Neural cell (in vitro differentiated cells): ENCODE results near the gene SLC5A5. TPM values are rescaled to one million over a fixed set of nuclear protein-coding genes. Genes with fewer than 3 reads are reported as not detected.

ENCODE experiments used
- H2AFZ ChIP-seq: fragments of 200-600, 300-800 bp; sonication (generic), shearing (Covaris generic); 2 replicates; pipeline ENCODE4 v1.6.0; 2014; ENCODE audit warnings: low read depth, mild to moderate bottlenecking, antibody characterized with exemption, low read length, moderate library complexity
- H3F3A ChIP-seq: fragments of 200-600 bp; shearing (Covaris generic); 2 replicates; pipeline ENCODE4 v1.6.1; 2016; ENCODE audit warnings: mild to moderate bottlenecking, moderate library complexity, mixed read lengths, antibody characterized with exemption, low read length; ENCODE audit not compliant: insufficient read depth, poor library complexity, severe bottlenecking
- H3K27ac ChIP-seq: fragments of 200-600, 300-800 bp; sonication (generic), shearing (Covaris generic); 2 replicates; pipeline ENCODE4 v1.5.1; 2014; ENCODE audit warnings: mild to moderate bottlenecking, low read length, moderate library complexity
- H3K27me3 ChIP-seq: fragments of 300-800, 200-600 bp; sonication (generic), shearing (Covaris generic); 2 replicates; pipeline ENCODE4 v1.6.0; 2014; ENCODE audit warnings: mild to moderate bottlenecking, low read depth, low read length, moderate library complexity; ENCODE audit not compliant: insufficient read depth
- H3K36me3 ChIP-seq: fragments of 300-800, 200-600 bp; sonication (generic), shearing (Covaris generic); 2 replicates; pipeline ENCODE4 v1.5.1; 2014; ENCODE audit warnings: mild to moderate bottlenecking, antibody characterized with exemption, low read length, moderate library complexity; ENCODE audit not compliant: insufficient read depth
- H3K4me2 ChIP-seq: fragments of 300-800, 200-600 bp; sonication (generic), shearing (Covaris generic); 2 replicates; pipeline ENCODE4 v1.6.0; 2014; ENCODE audit warnings: mild to moderate bottlenecking, low read length
- H3K4me3 ChIP-seq: fragments of 300-800, 200-600 bp; sonication (generic), shearing (Covaris generic); 2 replicates; pipeline ENCODE4 v1.5.1; 2014; ENCODE audit warnings: mild to moderate bottlenecking, low read length, moderate library complexity
- H3K79me2 ChIP-seq: fragments of 200-600 bp; shearing (Covaris generic); replicated peaks from 2 replicates; pipeline ENCODE4 v1.6.0; 2014; ENCODE audit warnings: mild to moderate bottlenecking, low read length, moderate library complexity; ENCODE audit not compliant: insufficient read depth
- H3K9ac ChIP-seq: fragments of 300-800, 200-600 bp; sonication (generic), shearing (Covaris generic); 2 replicates; pipeline ENCODE4 v1.6.1; 2016; ENCODE audit warnings: mild to moderate bottlenecking, low read length, mixed read lengths
- H3K9me2 ChIP-seq: fragments of 200-600 bp; shearing (Covaris generic); 2 replicates; pipeline ENCODE4 v1.6.1; 2016; ENCODE audit warnings: mild to moderate bottlenecking, low read length, mixed read lengths; ENCODE audit not compliant: insufficient read depth
- H3K9me3 ChIP-seq: fragments of 200-600, 300-800 bp; sonication (generic), shearing (Covaris generic); 2 replicates; pipeline ENCODE4 v1.6.1; 2016; ENCODE audit warnings: mild to moderate bottlenecking, mixed run types, low read length, moderate library complexity, mixed read lengths
- H4K20me1 ChIP-seq: fragments of 200-600 bp; shearing (Covaris generic); 2 replicates; pipeline ENCODE4 v1.6.1; 2016; ENCODE audit warnings: mild to moderate bottlenecking, mixed run types; ENCODE audit not compliant: insufficient read depth
- EP300 ChIP-seq: fragments of 450-650 bp; conservative IDR thresholded peaks from 2 replicates; pipeline ENCODE4 v1.6.1; 2014; ENCODE audit warnings: antibody characterized with exemption, mild to moderate bottlenecking, moderate library complexity; ENCODE audit not compliant: poor library complexity, severe bottlenecking
- EZH2 ChIP-seq: fragments of 200-600, 300-800 bp; shearing (Covaris generic), sonication (generic); IDR thresholded peaks from 2 replicates; pipeline ENCODE4 v1.6.1; 2014; ENCODE audit warnings: antibody characterized with exemption, low read length, borderline replicate concordance, mild to moderate bottlenecking; ENCODE audit not compliant: insufficient read depth, poor library complexity, severe bottlenecking
- MXI1 ChIP-seq: fragments of 450-650 bp; conservative IDR thresholded peaks from 2 replicates; pipeline ENCODE4 v1.6.1; 2014; ENCODE audit warnings: antibody characterized with exemption, mild to moderate bottlenecking; ENCODE audit not compliant: poor library complexity, severe bottlenecking
- POLR2AphosphoS5 ChIP-seq: IDR thresholded peaks from 2 replicates; pipeline ENCODE4 v1.6.1; 2012
- RAD21 ChIP-seq: fragments of 450-650 bp; conservative IDR thresholded peaks from 2 replicates; pipeline ENCODE4 v1.6.1; 2014; ENCODE audit warnings: antibody characterized with exemption, mild to moderate bottlenecking, moderate library complexity
- SMC3 ChIP-seq: fragments of 450-650 bp; conservative IDR thresholded peaks from 2 replicates; pipeline ENCODE4 v1.6.1; 2014; ENCODE audit warnings: antibody characterized with exemption, mild to moderate bottlenecking, moderate library complexity; ENCODE audit not compliant: poor library complexity
- TAF1 ChIP-seq: IDR thresholded peaks from 2 replicates; pipeline ENCODE4 v1.6.1; 2012; ENCODE audit warnings: low read depth
- polyA plus RNA-seq: library from polyadenylated mRNA; depleted of rRNA; stranded (reverse); fragments of >200 nt; gene quantifications from 2 replicates; pipeline ENCODE4 v1.2.3, GENCODE V29; 2014
- TF ChIP-seq, protein P1 (sequence below): fragments of 450-650 bp; IDR thresholded peaks from 2 replicates; pipeline ENCODE4 v1.5.1; 2014; ENCODE audit warnings: antibody characterized with exemption, mild to moderate bottlenecking, moderate library complexity; ENCODE audit not compliant: poor library complexity, severe bottlenecking
- TF ChIP-seq, protein P2 (sequence below): IDR thresholded peaks from 2 replicates; pipeline ENCODE4 v1.6.1; 2012; ENCODE audit warnings: borderline replicate concordance

The SLC5A5 gene
- polyA plus RNA-seq, 1 donor from 2014 or later = not detected

DNA sequence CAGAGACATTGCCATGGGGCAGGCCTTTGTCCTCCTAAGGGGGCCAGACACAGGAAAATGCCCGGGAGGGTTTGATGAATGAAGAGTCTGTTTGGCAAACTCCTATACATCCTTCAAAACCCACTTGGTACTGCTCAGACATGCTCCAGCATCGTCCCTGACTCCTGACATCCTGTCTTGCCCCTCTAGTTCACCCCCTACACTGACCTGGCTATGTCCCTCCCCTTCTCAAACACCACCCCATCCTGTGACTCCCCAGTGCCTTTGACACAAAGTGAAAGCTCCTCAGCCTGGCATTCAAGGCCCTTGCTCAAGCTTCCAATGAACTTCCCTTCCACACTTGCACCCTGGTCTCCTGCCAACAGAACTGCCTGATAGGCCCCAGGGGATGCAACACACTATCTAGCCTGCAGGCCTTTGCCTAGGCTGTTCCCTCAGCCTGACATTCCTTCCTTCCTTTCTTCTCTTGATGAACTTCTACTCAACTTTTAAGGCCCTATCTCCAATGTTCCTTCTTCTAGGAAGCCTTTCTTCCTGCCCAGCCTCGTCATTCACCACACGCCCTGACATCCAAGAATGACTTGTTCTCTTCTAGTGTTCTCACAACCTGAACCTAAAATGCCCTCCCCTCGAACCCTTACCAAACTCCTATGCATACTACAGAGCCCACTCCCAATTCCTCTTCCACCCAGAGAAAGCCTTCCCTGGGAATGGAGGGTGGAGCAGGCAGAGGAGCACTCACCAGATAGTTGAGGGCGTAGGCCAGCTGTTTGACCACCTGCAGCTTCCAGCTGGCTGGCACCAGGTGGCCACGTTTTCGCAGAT is 36.4 kb upstream of the SLC5A5 start:
- no peaks in the 10 kb centered on the region for H3K27me3 ChIP-seq
- H3K79me2 ChIP-seq = no peaks in the 10 kb centered on the region
- H3K36me3 ChIP-seq = no peaks in the 10 kb centered on the region
- no peak overlapping the region for H2AFZ ChIP-seq
- no peaks in the 10 kb centered on the region for H4K20me1 ChIP-seq
- no peak overlapping the region for H3K27ac ChIP-seq
- H3K9me2 ChIP-seq = no peaks in the 10 kb centered on the region
- H3K4me2 ChIP-seq = no peak overlapping the region
- H3K4me3 ChIP-seq = no peak overlapping the region
- H3F3A ChIP-seq = no peaks in the 10 kb centered on the region
- TF ChIP-seq POLR2AphosphoS5 = no peak
- no peak for TF ChIP-seq SMC3
- no peak for TF ChIP-seq EP300
- TF ChIP-seq MXI1 = no peak
- TF ChIP-seq, protein P1, sequence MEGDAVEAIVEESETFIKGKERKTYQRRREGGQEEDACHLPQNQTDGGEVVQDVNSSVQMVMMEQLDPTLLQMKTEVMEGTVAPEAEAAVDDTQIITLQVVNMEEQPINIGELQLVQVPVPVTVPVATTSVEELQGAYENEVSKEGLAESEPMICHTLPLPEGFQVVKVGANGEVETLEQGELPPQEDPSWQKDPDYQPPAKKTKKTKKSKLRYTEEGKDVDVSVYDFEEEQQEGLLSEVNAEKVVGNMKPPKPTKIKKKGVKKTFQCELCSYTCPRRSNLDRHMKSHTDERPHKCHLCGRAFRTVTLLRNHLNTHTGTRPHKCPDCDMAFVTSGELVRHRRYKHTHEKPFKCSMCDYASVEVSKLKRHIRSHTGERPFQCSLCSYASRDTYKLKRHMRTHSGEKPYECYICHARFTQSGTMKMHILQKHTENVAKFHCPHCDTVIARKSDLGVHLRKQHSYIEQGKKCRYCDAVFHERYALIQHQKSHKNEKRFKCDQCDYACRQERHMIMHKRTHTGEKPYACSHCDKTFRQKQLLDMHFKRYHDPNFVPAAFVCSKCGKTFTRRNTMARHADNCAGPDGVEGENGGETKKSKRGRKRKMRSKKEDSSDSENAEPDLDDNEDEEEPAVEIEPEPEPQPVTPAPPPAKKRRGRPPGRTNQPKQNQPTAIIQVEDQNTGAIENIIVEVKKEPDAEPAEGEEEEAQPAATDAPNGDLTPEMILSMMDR = no peak
- no peak for TF ChIP-seq RAD21
- TF ChIP-seq, protein P2, sequence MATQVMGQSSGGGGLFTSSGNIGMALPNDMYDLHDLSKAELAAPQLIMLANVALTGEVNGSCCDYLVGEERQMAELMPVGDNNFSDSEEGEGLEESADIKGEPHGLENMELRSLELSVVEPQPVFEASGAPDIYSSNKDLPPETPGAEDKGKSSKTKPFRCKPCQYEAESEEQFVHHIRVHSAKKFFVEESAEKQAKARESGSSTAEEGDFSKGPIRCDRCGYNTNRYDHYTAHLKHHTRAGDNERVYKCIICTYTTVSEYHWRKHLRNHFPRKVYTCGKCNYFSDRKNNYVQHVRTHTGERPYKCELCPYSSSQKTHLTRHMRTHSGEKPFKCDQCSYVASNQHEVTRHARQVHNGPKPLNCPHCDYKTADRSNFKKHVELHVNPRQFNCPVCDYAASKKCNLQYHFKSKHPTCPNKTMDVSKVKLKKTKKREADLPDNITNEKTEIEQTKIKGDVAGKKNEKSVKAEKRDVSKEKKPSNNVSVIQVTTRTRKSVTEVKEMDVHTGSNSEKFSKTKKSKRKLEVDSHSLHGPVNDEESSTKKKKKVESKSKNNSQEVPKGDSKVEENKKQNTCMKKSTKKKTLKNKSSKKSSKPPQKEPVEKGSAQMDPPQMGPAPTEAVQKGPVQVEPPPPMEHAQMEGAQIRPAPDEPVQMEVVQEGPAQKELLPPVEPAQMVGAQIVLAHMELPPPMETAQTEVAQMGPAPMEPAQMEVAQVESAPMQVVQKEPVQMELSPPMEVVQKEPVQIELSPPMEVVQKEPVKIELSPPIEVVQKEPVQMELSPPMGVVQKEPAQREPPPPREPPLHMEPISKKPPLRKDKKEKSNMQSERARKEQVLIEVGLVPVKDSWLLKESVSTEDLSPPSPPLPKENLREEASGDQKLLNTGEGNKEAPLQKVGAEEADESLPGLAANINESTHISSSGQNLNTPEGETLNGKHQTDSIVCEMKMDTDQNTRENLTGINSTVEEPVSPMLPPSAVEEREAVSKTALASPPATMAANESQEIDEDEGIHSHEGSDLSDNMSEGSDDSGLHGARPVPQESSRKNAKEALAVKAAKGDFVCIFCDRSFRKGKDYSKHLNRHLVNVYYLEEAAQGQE = no peak
- no peak overlapping the region for H3K9ac ChIP-seq
- H3K9me3 ChIP-seq = no peaks in the 10 kb centered on the region

DNA sequence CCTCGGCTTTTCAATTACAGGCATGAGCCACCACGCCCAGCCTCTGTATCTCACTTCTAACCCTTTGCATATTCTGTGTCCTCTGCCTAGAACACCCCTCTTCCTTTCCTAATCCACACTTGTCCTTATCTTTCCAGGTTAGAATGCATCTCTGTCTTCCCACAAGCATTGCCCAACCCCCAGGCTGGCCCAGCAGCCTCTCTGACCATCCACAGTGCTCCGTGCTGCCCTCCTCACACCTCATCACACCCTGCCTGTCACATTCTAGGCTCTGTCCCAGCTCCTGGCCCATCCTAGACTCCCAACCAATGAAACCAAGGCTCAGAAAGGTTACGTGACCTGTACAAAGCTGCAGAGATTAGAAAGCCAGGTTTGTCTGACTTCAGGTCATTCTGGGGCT is 35.2 kb upstream of the SLC5A5 start:
- Histone ChIP-seq H3K79me2 (no peaks in the 10 kb centered on the region), H3K36me3 (no peaks in the 10 kb centered on the region), H4K20me1 (no peaks in the 10 kb centered on the region), H3K27me3 (peaks cover 4% of the 10 kb centered on the region), H3K4me2 (no peak overlapping the region), H3F3A (no peaks in the 10 kb centered on the region), H3K9me2 (no peaks in the 10 kb centered on the region), H3K27ac (no peak overlapping the region), H3K9ac (no peak overlapping the region), H2AFZ (no peak overlapping the region), H3K4me3 (no peak overlapping the region), H3K9me3 (no peaks in the 10 kb centered on the region)
- TF ChIP-seq, protein P2 = no peak
- TF ChIP-seq SMC3 = no peak
- TF ChIP-seq MXI1 = no peak
- TF ChIP-seq TAF1 = no peak
- no peak for TF ChIP-seq EZH2
- no peak for TF ChIP-seq EP300
- TF ChIP-seq RAD21 = no peak
- no peak for TF ChIP-seq POLR2AphosphoS5
- TF ChIP-seq, protein P1 = no peak
